Measurements from ENCODE around the gene MRC1. TPM values are rescaled to one million over a fixed set of nuclear protein-coding genes. Genes with fewer than 3 reads are reported as not detected.

MRC1 gene
- total and polyA plus RNA-seq, 2 experiments from 2014 or later = not detected

- Histone ChIP-seq H2AFZ (no peak overlapping the region), H3K4me3 (no peak overlapping the region), H3K79me2 (replicated peaks; ENCODE audit: insufficient read depth) (no peaks in the 10 kb centered on the region), H3K4me1 (ENCODE audit: insufficient read depth) (no peaks in the 10 kb centered on the region), H3K27ac (ENCODE audit: low read depth) (no peak overlapping the region), H3K9me2 (ENCODE audit: insufficient read depth) (no peaks in the 10 kb centered on the region), H3K4me2 (no peak overlapping the region), H3F3A (replicated peaks; ENCODE audit: low read depth) (no peaks in the 10 kb centered on the region), H3K27me3 (ENCODE audit: insufficient read depth) (no peaks in the 10 kb centered on the region), H4K20me1 (replicated peaks; ENCODE audit: insufficient read depth) (no peaks in the 10 kb centered on the region), H3K36me3 (ENCODE audit: insufficient read depth) (no peaks in the 10 kb centered on the region)
- Mint-ChIP-seq H3K4me1 (peaks cover 4% of the 10 kb centered on the region; the same call in 2 of the 3 replicates), H3K27me3 (ENCODE audit: insufficient read depth, low read depth, poor library complexity) (peaks cover 2% of the 10 kb centered on the region), H3K27ac (no peak overlapping the region), H3K4me3 (no peak overlapping the region), H3K36me3 (ENCODE audit: low read depth) (no peaks in the 10 kb centered on the region), H3K9me3 (no peaks in the 10 kb centered on the region)
- TF ChIP-seq ETS1 (IDR thresholded peaks at IDR 0.05) (no peak), CREB1 (CRISPR knock-in tag; IDR thresholded peaks at IDR 0.05; ENCODE audit: low read depth) (no peak), JUNB (IDR thresholded peaks at IDR 0.05; ENCODE audit: unreplicated experiment) (no peak), NANOG (IDR thresholded peaks at IDR 0.05; ENCODE audit: borderline replicate concordance) (no peak), ZNF114 (CRISPR knock-in tag; IDR thresholded peaks at IDR 0.05) (no peak), STAT1 (IDR thresholded peaks at IDR 0.05; ENCODE audit: unreplicated experiment) (no peak), CTCF (conservative IDR thresholded peaks at IDR 0.05; ENCODE audit: low read depth in 2 of 2) (no peak), EZH2phosphoT487 (IDR thresholded peaks at IDR 0.05; ENCODE audit: unreplicated experiment) (no peak), EZH2 (IDR thresholded peaks at IDR 0.05; ENCODE audit: low read depth, unreplicated experiment) (no peak), ZNF331 (CRISPR knock-in tag; IDR thresholded peaks at IDR 0.05; ENCODE audit: low read depth) (no peak), POLR2AphosphoS5 (IDR thresholded peaks at IDR 0.05; ENCODE audit: low read depth) (no peak)
- TF ChIP-seq, protein P1, sequence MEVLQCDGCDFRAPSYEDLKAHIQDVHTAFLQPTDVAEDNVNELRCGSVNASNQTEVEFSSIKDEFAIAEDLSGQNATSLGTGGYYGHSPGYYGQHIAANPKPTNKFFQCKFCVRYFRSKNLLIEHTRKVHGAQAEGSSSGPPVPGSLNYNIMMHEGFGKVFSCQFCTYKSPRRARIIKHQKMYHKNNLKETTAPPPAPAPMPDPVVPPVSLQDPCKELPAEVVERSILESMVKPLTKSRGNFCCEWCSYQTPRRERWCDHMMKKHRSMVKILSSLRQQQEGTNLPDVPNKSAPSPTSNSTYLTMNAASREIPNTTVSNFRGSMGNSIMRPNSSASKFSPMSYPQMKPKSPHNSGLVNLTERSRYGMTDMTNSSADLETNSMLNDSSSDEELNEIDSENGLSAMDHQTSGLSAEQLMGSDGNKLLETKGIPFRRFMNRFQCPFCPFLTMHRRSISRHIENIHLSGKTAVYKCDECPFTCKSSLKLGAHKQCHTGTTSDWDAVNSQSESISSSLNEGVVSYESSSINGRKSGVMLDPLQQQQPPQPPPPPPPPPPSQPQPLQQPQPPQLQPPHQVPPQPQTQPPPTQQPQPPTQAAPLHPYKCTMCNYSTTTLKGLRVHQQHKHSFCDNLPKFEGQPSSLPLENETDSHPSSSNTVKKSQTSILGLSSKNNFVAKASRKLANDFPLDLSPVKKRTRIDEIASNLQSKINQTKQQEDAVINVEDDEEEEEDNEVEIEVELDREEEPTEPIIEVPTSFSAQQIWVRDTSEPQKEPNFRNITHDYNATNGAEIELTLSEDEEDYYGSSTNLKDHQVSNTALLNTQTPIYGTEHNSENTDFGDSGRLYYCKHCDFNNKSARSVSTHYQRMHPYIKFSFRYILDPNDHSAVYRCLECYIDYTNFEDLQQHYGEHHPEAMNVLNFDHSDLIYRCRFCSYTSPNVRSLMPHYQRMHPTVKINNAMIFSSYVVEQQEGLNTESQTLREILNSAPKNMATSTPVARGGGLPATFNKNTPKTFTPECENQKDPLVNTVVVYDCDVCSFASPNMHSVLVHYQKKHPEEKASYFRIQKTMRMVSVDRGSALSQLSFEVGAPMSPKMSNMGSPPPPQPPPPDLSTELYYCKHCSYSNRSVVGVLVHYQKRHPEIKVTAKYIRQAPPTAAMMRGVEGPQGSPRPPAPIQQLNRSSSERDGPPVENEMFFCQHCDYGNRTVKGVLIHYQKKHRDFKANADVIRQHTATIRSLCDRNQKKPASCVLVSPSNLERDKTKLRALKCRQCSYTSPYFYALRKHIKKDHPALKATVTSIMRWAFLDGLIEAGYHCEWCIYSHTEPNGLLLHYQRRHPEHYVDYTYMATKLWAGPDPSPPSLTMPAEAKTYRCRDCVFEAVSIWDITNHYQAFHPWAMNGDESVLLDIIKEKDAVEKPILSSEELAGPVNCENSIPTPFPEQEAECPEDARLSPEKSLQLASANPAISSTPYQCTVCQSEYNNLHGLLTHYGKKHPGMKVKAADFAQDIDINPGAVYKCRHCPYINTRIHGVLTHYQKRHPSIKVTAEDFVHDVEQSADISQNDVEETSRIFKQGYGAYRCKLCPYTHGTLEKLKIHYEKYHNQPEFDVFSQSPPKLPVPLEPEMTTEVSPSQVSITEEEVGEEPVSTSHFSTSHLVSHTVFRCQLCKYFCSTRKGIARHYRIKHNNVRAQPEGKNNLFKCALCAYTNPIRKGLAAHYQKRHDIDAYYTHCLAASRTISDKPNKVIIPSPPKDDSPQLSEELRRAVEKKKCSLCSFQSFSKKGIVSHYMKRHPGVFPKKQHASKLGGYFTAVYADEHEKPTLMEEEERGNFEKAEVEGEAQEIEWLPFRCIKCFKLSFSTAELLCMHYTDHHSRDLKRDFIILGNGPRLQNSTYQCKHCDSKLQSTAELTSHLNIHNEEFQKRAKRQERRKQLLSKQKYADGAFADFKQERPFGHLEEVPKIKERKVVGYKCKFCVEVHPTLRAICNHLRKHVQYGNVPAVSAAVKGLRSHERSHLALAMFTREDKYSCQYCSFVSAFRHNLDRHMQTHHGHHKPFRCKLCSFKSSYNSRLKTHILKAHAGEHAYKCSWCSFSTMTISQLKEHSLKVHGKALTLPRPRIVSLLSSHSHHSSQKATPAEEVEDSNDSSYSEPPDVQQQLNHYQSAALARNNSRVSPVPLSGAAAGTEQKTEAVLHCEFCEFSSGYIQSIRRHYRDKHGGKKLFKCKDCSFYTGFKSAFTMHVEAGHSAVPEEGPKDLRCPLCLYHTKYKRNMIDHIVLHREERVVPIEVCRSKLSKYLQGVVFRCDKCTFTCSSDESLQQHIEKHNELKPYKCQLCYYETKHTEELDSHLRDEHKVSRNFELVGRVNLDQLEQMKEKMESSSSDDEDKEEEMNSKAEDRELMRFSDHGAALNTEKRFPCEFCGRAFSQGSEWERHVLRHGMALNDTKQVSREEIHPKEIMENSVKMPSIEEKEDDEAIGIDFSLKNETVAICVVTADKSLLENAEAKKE (CRISPR knock-in tag; IDR thresholded peaks at IDR 0.05) = no peak
- TF ChIP-seq, protein P2, sequence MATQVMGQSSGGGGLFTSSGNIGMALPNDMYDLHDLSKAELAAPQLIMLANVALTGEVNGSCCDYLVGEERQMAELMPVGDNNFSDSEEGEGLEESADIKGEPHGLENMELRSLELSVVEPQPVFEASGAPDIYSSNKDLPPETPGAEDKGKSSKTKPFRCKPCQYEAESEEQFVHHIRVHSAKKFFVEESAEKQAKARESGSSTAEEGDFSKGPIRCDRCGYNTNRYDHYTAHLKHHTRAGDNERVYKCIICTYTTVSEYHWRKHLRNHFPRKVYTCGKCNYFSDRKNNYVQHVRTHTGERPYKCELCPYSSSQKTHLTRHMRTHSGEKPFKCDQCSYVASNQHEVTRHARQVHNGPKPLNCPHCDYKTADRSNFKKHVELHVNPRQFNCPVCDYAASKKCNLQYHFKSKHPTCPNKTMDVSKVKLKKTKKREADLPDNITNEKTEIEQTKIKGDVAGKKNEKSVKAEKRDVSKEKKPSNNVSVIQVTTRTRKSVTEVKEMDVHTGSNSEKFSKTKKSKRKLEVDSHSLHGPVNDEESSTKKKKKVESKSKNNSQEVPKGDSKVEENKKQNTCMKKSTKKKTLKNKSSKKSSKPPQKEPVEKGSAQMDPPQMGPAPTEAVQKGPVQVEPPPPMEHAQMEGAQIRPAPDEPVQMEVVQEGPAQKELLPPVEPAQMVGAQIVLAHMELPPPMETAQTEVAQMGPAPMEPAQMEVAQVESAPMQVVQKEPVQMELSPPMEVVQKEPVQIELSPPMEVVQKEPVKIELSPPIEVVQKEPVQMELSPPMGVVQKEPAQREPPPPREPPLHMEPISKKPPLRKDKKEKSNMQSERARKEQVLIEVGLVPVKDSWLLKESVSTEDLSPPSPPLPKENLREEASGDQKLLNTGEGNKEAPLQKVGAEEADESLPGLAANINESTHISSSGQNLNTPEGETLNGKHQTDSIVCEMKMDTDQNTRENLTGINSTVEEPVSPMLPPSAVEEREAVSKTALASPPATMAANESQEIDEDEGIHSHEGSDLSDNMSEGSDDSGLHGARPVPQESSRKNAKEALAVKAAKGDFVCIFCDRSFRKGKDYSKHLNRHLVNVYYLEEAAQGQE (IDR thresholded peaks at IDR 0.05; ENCODE audit: unreplicated experiment) = no peak
- ATAC-seq = no peak
- no peak for DNase-seq (ENCODE audit: low spot score)
Measured at GRCh38 chr10:17861760-17862159, 52.6 kb downstream of the MRC1 start.

All from GM23338 (cell line).